Stimulated activated naive CD4-positive, alpha-beta T cell (primary cell): Measurements from ENCODE around the gene CNDP1.
"Not testable (repeated sequence)": the region's sequence is repeated elsewhere in the genome, so short reads cannot be mapped to it uniquely, and the experiment has no call there.

ENCODE experiments used
- DNase-seq, 6 experiments: peaks; one replicate each; lab custom pipeline; 2025; lab: John Stamatoyannopoulos, UW

The CNDP1 gene

GRCh38 chr18:74520096-74520833 lies 14.0 kb upstream of the CNDP1 start:
- no peak for DNase-seq

GRCh38 chr18:74521068-74521725 lies 13.1 kb upstream of the CNDP1 start:
- no peak for DNase-seq

DNA sequence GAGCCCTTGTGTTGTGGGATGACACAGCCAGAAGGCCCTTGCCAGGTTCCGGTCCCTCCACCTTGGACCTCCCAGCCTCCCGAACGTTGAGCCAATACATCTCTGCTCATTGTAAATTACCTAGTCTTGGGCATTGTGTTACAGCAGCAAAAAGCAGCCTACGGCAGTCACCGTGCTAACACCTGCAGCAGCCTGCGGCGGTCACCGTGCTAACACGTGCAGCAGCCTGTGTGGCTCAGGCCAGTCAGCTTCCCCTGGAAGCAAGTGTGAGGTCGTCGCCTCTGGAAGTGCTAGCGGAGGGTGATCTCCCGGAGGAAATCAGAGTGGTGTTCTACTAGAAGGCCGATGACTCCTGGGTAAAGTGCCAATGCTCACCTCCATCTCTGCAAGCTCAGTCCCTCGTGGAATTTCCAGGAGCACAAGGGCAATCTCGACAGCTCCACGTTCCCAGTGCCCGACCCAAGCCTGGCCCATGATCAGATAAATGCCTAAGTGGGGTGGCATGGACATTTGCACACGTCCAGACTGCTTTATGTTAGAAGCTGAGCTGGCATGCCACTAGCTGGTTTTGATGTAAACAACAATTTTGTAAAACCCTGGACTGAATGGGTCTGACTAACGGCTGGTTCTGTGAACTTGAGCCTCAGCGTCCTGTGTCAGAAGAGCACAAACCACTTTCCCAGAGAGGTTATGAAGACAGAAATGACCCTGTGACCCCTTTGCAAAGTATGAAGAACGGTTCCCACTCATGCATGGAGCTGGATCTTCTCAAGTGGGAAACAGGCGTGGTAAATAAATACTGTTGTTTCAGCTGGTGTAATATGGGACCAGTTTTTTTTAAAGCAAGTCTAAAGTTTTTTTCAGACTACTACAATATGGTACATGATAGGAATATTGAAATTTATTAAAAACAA lies 11.4 kb upstream of the CNDP1 start:
- no peak for DNase-seq

DNA sequence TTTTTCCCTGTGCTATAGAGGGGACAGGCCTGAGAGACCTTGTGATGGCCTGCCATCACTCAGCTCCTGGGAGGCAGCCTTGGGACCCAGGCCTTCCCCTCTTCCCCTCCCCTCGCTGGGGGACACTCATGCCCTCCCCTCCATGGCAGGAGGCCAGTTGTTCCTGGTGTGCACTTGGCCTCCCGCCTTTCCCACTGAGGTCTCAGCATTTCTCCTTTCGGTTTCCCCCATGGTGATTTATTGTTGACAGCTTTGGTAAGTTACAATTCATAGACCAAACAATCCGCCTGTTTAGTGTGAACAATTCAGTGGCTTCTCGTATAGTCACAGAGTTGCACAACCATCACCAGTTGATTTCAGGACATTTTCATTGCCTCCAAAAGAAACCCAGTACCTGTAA lies 10.2 kb upstream of the CNDP1 start:
- no peak for DNase-seq

GRCh38 chr18:74524915-74525314 lies 9.4 kb upstream of the CNDP1 start:
- DNase-seq: not testable (repeated sequence)

DNA sequence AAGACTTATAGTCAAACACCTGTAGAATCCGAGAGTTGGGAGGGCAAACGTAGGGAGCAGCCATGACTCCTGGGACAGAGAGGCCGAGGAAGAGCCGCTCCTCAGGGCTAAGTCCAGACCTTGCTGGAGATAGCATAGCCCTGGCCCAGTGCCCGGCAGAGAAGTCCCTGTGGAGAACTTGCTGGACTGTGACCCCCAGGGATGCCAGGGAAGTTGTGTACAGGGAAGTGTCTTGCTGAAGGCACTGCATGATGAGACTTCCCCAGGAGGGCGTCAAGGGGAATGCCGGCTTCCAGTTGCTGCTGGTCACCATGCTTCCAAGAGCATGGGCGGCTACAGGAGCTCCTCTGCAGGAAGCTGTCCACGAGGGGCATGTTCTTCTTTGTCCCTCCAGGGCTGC lies 8.6 kb upstream of the CNDP1 start:
- no peak for DNase-seq

- DNase-seq: no peak
These were observed 7.8 kb upstream of the CNDP1 start for GRCh38 chr18:74526488-74526887.

DNA sequence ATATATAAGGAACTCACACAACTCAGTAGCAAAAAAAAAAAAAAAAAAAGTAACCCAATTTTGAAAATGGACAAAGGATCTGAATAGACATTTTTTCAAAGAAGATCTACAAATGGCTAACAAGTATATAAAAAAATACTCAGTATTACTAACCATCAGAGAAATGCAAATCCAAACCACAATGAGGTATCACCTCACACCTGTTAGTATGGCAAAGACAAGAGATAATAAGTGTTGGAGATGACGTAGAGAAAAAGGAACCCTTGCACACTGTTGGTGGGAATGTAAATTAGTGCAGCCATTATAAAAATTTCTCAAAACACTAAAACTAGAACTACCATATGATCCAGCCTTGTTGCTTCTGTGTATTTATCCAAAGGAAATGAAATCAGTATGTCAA lies 5.8 kb upstream of the CNDP1 start:
- no peak for DNase-seq

GRCh38 chr18:74528913-74529312 lies 5.4 kb upstream of the CNDP1 start:
- no peak for DNase-seq

- DNase-seq: no peak
These were observed 4.9 kb upstream of the CNDP1 start for GRCh38 chr18:74529378-74529777.

DNA sequence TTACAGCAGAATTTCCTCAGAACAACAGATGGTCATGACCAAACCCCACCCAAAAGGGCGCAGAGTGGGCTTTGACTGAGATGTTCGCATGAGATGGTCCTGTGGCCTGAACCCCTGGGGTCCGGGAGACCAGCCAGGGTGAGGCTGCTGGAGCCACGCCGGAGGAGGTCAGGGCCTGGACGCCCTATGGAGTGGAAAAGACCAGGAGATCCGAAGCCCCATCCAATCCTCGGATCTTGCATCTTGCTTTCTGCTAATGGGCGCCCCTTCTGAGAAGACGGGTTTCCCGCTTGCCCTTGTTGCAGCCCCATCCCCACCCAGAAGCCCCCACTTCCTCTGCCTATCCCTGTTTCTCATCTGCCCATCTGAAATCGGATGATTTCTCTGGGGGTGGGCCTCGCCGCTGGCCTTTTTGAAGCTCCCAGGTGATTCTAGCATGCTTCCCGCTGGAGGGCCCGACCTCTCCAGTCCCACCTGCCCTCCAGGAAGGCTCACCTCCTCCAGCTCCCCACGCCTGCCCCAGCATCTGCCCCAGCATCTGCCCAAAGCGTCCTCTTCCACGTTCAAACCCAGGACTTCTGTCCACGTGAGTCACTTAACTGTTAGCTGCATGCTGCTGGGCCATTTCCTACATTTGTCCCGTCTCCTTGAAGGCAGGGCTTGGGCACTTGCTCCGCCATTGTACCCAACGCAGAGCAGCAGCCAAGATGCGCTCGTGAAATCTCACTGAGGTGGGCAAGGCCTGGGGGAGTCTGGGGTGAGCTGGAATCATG lies 4.3 kb upstream of the CNDP1 start:
- no peak for DNase-seq

DNA sequence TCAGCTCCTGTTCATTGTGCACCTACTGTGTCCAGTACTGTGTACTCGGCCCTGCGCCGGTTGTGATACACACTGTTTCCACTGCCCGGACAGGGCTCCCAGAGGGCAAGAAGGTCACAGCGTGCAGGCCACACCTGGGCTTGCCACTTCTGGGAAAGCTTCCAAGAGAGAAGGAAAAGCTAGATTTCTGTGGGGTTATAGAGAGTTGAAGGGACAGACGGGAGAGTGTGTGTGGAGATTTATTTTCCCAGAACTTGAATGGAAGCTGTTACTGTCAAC lies 3.8 kb upstream of the CNDP1 start:
- no peak for DNase-seq

DNA sequence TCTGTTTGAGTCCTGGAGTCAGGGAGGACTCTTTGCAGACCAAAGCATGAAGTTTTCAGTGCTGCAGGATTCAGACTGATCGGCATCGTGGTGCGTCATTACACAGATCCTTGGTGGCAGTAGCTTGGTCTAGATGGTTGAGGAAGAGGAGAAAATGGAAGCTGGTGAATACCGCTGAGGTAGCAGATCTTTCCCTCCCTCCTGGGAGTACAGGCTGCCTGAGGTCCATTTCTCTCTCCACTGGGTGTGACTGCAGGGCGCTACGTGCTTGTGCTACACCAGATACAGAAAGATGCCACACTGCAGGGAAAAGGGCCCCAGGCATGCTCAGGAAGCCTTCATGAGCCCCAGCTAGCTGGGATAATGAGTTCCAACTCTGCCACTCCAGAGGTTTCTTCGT lies 3.3 kb upstream of the CNDP1 start:
- no peak for DNase-seq

- no peak for DNase-seq
These were observed 1.7 kb upstream of the CNDP1 start for GRCh38 chr18:74532511-74533025.

- no peak for DNase-seq
These were observed 634 bp upstream of the CNDP1 start for GRCh38 chr18:74533666-74534065.

- no peak for DNase-seq
These were observed 815 bp downstream of the CNDP1 start for GRCh38 chr18:74534981-74535649.

DNA sequence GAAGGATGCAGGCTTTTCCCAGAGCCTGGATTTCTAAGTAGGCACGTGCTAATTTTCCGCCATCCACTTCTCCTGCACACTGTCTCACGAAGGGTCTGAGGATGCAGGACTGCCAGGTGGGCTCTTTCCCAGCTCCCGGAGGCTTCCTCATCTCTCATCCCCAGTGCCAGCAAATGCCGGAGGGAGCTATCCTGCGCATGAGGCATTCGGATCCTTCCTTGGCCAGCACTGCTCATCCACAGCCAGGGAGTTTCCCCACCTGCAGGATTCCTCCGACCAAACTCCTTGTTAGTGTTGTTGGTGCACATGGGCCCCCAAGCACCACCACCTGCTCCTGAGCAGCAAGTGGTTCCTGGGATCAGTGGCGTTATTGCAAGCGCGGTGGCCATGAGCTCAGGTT lies 5.0 kb downstream of the CNDP1 start:
- DNase-seq: no peak

GRCh38 chr18:74540652-74541421 lies 6.5 kb downstream of the CNDP1 start:
- no peak for DNase-seq

GRCh38 chr18:74541703-74542555 lies 7.6 kb downstream of the CNDP1 start:
- no peak for DNase-seq

DNA sequence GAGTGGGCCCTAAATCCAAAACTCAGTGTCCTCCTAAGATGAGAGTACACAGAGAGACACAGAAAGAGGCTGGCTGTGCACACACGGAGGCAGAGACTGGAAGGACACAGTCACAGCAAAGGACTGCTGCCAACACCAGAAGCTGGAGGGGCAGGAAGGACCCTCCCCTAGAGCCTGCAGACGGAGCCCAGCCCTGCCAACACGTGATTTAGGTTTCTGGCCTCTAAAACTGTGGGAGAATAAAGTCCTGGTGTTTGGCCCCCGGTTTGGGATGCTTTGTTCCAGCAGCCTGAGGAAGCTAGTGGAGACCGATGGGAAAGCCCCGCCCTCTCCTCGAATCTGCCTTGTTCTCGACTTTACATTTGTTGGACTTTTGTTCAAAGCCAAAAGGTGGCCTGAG lies 10.6 kb downstream of the CNDP1 start:
- no peak for DNase-seq
